Measurements from ENCODE around the gene IL22RA2. TPM values are rescaled to one million over a fixed set of nuclear protein-coding genes. Genes with fewer than 3 reads are reported as not detected.

IL22RA2 gene
- total and polyA plus RNA-seq, 9 of the 15 experiments (the other 6 are each of a cell fraction or from before 2014, with no cell fraction given) = 0.03 TPM; not detected in 8

GRCh38 chr6:137097057-137097456 lies 76.4 kb downstream of the IL22RA2 start (continued):
- no peak for TF ChIP-seq SIRT6 (IDR thresholded peaks at IDR 0.05; ENCODE audit: low read depth, low read length)
- no peak for TF ChIP-seq HMG20B (CRISPR knock-in tag; IDR thresholded peaks at IDR 0.05)

- no peaks in the 10 kb centered on the region for H4K20me1 ChIP-seq (replicated peaks; ENCODE audit: control insufficient read depth, insufficient read depth, low read length)
- H3K36me3 ChIP-seq (ENCODE audit: control insufficient read depth, insufficient read depth, low read length) = no peaks in the 10 kb centered on the region
- ATAC-seq (no peak), DNase-seq (ENCODE audit: extremely low read depth in 1 of 4, low spot score in 3 of 4) (no peak), FAIRE-seq (no peak)
- BruUV-seq (replicated peaks) = no TSS peak
- H3K9me3 ChIP-seq (replicated peaks; ENCODE audit: control insufficient read depth, insufficient read depth, low read depth, low read length) = no peaks in the 10 kb centered on the region
- no peak overlapping the region for H2AFZ ChIP-seq (ENCODE audit: low read depth, low read length)
- CTCF ChIA-PET (ENCODE audit: low intra/inter-chr PET ratio) = interaction anchor here (1.0 to 3.4 kb wide), 3 partner anchors 9 to 545 kb away, joined by 3 to 23 read pairs (median 23); no protein-coding TSS in a partner anchor
- no peak overlapping the region for H3K4me2 ChIP-seq (ENCODE audit: insufficient read depth, low read length)
- H3K9ac ChIP-seq (ENCODE audit: insufficient read depth in 1 of 2, low read depth in 2 of 2, low read length in 2 of 2) = no peak overlapping the region
- H3K27me3 ChIP-seq (ENCODE audit: control insufficient read depth in 2 of 2, insufficient read depth in 2 of 2, low read length in 2 of 2) = 0 out of 5 replicates have a peak, but pooled peaks cover 0 to 4% of the 10 kb centered on the region in 2 experiments
- H3K9me1 ChIP-seq (ENCODE audit: control insufficient read depth, insufficient read depth, low read length) = no peaks in the 10 kb centered on the region
- intact Hi-C loops (cut with micrococcal nuclease) = loop anchor here (2.0 kb wide), 1 partner anchor 545 kb away; no protein-coding TSS in a partner anchor
- H3K4me1 ChIP-seq (replicated peaks in 1 of 2; ENCODE audit: control insufficient read depth in 2 of 2, insufficient read depth in 2 of 2, low read length in 2 of 2) = no peaks in the 10 kb centered on the region
- no peak overlapping the region for H3K4me3 ChIP-seq
- POLR2A ChIA-PET = no interaction called here
- in situ Hi-C loops (cut with MboI) = no loop called here
- H3K27ac ChIP-seq (ENCODE audit: extremely low read depth, low read depth, low read length) = no peak overlapping the region
- no peaks in the 10 kb centered on the region for H3K79me2 ChIP-seq (ENCODE audit: control insufficient read depth, insufficient read depth, low read length)
- TF ChIP-seq YY1 (IDR thresholded peaks at IDR 0.05; ENCODE audit: borderline replicate concordance in 1 of 3, control insufficient read depth in 1 of 3, extremely low read depth in 1 of 3, insufficient read depth in 3 of 3, insufficient read length in 1 of 3, insufficient replicate concordance in 2 of 3, low read depth in 1 of 3, low read length in 2 of 3) (peak in 1 of 3 experiments; percentile 5), ZFP36 (IDR thresholded peaks at IDR 0.05; ENCODE audit: low read depth, low read length, partially characterized antibody) (no peak), PKNOX1 (IDR thresholded peaks at IDR 0.05) (peak; percentile 31; the same call in 1 of the 2 replicates), PBX2 (CRISPR knock-in tag; IDR thresholded peaks at IDR 0.05; ENCODE audit: low read depth) (no peak), PBX2 (tag; conservative IDR thresholded peaks at IDR 0.05; ENCODE audit: low read depth) (peak; percentile 71), TGIF2 (CRISPR knock-in tag; IDR thresholded peaks at IDR 0.05) (no peak), JUND (IDR thresholded peaks at IDR 0.05; ENCODE audit: borderline replicate concordance, low read depth, low read length) (no peak), JUND (tag; IDR thresholded peaks at IDR 0.05; ENCODE audit: borderline replicate concordance, low read depth, low read length) (no peak), NCOA1 (IDR thresholded peaks at IDR 0.05; ENCODE audit: low read depth) (no peak), ZNF592 (IDR thresholded peaks at IDR 0.05) (no peak)
Measured at GRCh38 chr6:137095651-137096238, 77.7 kb downstream of the IL22RA2 start.

All from K562 (cell line).